ENCODE results near the gene KRT82.

The KRT82 gene

DNA sequence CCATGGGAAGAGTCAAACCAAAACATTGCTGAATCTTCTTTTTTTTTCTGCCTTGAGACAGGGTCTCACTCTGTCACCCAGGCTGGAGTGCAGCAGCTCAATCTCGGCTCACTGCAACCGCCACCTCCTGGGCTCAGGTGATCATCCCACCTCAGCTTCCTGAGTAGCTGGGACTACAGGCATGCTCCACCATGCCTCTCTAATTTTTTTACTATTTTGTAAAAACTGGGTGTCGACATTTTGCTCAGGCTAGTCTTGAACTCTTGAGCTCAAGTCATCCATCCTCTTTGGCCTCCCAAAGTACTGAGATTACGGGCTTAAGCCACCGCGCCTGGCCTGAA, 29.5 kb upstream of the KRT82 start:
- no peak for DNase-seq (ENCODE audit: low read depth in 3 of 3)

DNA sequence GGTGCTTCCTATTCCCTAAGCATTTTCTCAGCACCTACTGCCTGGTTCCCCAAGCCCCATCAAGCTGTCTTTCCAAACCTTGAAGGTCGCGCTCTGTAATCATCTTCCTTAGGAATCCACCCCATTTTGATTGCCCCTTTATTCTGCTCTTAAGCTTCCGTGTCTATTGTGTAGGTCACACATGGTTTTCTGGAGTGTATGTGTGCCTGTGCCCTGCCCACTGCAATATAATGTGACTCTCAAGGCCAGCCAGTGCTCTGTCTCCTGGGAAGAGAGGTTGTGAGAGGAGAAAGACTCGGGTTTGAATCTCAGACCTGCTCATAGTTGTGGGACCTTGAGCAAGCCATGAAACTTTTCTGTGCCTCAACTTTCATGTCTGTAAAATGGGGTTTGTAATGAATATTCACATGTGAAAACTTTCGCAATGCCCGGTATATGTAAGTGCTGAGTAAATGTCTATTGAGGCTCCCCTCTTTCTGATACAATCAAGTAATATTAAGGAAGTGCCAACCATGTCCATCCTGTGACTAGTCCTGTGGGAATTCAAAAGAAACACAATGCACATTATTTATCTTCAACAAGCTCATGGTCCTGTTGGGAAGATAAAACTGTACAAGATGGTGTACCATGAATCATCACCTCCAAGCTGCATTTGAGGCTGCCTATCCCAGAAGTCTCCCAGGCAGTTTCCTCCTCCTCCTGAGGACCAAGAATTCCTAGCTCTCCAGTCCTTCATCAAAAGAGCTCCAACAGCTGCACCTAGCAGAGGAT, 28.8 kb upstream of the KRT82 start:
- DNase-seq (ENCODE audit: low read depth in 3 of 3), result no peak

DNA sequence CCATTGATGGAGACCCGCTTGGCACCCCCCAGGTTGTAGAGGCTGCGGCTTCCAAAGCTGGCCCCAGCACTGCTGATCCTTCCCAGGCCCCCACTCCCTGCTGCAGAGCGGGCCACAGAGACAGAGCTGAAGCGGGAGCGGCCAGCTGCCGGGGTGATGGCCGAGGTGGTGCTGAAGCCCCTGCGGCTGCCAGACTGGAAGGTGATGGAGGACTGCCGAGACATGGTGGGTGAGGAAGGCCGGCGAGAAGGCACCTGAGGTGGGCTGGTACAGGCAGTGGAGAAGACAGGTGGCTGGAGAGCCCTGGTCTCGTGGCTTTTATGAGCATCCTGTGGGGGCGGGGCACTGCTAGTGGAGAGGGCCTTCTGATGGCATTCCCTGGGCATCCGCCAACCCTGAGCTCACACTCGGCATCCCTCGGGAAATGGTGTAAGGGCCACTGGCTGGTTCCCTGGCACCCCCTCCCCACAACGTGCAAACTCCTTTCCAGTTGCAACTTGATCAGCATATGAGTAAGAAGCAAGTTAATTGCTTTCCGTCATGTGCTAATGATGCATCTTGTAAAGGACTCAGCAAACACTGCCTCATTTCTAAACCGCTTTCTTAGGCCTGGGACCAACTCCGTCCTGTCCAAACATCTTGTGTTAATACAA, 28.1 kb upstream of the KRT82 start, which contains the start of gene KRT75:
Gene KRT75, minus strand, starts transcription at position 291 of the 653 bp plus-strand sequence. Its CDS starts 67 bp downstream, at position 224.
- no peak for DNase-seq (ENCODE audit: low read depth in 3 of 3)

DNA sequence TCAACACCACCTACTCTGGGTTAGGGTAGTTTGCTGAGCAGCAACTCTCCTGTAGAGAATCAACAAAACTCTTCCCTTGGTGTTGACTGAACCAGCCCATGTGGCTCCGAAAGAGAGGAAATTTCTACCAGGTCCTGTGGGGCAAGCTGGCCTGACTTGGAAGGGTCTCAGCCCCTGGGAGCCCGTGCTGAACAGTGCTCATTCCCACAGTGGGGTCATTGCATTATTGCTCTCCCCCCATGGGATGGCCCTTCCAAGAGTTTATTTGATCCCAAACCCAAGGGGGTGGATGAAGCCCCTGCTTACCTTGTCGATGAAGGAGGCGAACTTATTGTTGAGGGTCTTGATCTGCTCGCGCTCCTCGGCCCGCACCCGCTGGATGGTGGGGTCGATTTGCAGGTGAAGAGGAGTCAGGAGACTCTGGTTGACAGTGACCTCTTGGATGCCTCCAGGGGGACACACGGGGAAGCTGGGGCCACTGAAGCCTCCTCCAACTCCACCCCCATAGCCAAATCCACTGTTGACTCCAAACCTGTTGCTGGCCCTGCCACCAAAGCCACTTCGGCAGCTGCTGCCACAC, 27.5 kb upstream of the KRT82 start:
- DNase-seq (ENCODE audit: low read depth in 3 of 3), result no peak

DNA sequence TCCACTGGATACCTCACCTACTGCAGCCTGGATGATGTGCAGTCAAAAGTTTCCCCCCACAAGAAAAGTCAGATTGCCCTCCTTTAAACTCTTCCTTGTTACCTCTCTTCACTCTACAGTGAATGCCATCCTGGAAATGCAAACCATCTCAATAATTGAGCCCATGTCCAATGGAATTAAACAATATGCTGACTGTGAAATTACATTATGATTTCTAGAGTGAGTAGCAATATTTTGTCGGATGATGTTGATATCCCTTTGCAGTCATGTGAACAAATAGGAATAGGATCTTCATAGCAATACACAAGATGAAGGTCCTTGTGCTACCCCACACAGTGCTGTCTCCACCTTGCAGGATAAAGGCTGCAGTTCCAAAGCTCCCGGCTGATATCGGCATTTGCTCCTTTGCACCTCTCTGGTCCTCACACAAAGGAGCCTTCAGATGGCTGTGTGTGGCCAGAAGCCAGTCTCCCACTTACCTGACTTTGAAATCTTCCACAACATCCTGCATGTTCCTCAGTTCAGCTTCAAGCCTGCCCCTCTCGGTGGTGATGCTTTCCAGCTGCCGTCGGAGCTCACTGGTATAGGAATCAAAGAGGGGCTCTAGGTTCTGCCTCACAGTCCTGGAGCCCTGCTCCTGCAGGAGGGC, 26.5 kb upstream of the KRT82 start:
- DNase-seq (ENCODE audit: low read depth in 3 of 3), result no peak

DNA sequence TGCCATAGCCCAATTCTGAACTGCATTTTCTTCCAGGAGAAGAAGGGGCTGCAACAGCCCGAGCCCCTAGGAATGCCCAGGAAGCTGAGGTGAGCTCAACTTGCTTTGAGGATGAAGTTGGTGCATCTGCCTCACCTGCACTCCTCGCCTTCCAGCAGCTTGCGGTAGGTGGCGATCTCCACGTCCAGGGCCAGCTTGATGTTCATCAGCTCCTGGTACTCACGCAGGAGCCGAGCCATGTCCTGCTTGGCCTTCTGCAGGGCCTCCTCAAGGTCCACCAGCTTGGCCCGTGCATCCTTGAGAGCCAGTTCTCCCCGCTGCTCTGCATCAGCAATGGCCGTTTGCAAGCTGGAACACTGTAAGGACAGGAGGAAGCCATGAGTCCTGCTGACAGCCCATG, 22.0 kb upstream of the KRT82 start:
- no peak for DNase-seq (ENCODE audit: low read depth in 3 of 3)

DNA sequence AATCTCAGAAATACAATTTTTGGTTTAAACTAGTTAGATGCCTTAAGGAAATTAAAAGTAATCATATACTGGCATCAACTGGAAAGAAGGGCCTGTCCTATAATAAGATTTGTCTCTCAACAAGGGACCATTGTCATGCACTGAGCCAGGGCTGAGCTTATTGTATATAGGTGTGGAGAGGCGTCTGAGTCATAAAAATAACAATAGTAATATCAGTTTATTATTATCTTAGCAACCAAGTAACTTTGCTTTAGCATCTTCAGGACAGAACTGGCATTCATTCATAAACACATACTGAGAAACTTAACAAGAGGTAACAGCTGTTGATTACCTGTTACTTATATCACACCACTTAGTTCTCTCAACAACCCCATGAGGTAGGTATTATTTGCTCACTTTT, 20.9 kb upstream of the KRT82 start:
- DNase-seq (ENCODE audit: low read depth in 3 of 3), result no peak

DNA sequence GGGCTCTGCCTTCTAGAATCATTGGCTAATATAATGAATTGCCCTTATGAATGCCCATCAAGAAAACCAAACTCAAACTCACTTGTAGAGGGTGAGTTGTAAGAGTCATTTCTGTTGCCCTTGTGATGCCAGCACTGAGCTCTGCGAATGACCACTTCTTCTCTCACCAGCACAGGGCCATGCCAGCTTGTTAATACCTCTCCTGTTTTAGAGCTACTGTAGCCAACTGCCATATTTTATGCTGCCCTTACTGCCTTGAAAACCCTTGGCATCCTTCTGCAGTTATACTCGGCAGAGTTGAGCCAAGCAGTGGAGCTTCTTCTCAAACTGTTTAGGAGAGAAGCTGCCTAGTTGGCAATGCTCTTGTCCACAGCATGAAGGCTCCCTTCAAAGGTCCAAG, 19.9 kb upstream of the KRT82 start:
- no peak for DNase-seq (ENCODE audit: low read depth in 3 of 3)

DNA sequence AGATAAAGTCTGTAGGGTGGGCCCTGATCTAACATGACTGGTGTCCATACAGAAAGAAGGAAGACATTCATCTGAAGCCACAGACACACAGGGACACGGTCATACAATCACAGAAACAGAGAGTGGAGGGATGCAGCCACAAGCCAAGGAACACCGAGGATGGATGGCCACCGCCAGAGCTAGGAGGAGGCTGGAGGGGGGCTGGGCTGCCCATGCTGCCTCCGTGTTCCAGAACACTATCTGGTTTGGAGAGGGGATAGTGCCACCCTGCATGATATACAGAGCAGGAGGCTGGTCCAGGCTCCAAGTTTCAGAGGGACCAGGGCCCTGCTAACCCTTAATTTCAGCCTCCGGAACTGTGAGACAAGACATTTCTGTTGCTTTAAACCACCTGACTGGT, 19.3 kb upstream of the KRT82 start:
- no peak for DNase-seq (ENCODE audit: low read depth in 3 of 3)

DNA sequence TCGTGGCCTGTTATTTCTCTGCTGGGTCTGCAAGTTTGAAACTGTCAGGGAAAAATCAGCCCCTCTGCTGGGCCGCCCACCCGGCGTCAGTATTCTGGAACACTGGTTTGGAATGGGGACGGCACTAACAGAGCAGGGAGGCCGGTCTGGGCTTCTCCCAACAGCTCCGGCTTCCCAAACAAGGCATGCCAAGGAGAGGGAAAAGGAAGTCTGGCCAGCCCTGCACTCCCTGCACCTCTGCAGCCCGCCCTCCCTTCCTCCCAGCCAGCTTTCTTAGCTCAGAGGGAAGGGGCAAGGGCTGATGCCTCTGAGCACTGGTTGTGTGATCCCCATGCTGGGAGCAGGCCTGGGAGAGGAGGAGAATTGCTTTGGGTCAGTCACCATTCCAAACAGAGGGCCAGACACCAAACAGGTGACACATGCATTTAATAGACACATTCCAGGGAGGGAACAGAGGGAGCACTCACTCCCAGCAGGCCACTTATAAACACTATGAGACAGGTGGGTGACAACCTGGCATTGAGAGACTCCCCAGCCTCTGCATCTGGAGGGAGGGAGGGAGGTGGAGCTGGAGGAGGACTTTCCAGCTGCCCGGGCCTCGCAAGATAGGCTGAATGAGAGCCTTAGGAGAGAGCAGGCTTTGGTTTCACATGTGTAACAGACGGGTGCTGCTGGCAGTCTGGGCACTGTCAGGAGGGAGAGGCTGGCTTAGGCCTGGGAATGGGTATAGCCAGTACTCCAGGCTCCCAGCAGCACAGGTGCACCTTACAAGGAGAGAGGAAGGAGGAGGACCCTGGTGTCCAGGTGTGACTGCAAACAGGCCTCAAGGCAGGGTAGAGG, 17.7 kb upstream of the KRT82 start:
- no peak for DNase-seq (ENCODE audit: low read depth in 3 of 3)

DNA sequence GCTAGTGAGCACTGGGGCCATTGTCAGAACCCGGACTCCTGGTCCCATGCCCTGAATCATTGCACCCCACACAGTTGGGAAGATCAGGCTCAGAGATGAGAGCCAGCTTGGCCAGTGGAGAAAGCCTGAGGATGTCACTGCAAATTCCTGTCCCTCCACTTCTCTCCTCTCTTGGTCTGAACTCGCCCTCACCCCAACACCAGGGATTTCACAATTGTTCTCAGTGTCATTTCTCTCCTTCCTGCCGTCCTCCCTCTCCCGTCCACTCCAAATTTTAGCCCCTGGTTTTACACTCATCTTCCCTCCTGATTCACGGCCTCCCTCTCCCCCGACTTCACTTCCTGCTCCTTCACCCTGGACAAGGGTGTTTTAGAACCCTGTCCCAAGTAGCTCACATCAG, 16.9 kb upstream of the KRT82 start:
- DNase-seq (ENCODE audit: low read depth in 3 of 3), result no peak

DNA sequence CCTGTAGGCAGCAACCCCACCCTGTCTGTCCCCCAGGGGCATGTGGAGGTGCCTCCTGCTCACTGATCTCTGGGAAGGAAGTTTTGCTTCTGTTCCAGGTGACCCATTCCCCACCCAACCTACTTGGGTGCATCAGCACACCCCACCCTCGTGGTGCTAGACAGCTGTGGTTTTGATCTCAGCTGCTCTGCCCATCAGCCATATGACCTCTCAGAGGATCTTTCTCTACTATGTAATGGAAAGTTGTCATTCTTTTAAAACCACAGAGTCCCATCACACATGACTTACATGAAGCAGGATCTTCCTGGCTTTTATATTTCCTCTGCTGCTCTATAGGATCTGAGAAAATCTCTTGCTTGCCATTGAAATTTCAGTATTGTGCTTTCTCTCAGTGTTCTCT, 13.5 kb upstream of the KRT82 start:
- no peak for DNase-seq (ENCODE audit: low read depth in 3 of 3)

DNA sequence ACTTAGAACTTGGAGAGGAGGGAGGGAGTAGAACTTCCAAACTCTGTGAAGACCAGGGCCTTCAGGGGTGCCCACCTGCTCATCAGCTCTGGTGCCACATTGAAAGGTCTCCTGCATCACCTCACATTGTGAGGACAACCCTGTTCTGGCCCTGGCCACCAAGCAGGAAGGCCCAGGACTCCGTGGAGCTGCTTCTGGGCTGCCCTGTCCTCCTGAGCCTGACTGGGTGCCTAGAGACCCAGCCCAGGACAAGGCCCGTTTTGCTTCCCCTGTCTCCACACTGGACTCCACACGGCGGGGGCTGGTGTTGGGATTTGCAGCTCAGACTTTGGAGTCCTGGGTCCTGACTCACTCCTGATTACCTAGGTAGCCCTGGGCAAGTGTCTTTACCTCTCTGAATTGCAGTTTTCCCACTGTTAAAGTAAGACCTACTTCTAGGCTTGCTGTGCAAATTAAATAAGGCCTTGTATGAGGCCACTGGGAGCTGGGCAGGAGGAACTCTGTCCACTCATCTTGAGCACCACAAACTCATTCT, 12.5 kb upstream of the KRT82 start:
- DNase-seq (ENCODE audit: low read depth in 3 of 3), result no peak

DNA sequence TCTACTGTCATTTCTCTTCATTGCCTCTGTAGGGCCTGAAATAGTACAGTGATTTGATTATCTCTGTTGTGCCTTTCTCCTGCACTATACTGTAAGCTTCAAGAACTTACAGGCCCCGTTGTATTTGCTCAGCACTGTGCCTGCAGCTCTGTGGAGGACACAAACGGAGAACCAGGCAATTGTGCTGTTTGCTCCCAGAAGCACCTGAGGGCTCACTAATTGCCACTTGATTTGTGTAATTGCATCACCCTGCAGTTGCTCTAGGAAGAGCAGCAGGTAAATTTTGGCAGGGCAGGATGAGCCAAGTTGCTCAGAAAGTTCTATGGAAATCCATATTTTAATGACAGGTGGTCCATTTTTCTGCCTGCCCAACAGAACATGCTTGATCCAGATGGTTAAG, 11.6 kb upstream of the KRT82 start:
- no peak for DNase-seq (ENCODE audit: low read depth in 3 of 3)

DNA sequence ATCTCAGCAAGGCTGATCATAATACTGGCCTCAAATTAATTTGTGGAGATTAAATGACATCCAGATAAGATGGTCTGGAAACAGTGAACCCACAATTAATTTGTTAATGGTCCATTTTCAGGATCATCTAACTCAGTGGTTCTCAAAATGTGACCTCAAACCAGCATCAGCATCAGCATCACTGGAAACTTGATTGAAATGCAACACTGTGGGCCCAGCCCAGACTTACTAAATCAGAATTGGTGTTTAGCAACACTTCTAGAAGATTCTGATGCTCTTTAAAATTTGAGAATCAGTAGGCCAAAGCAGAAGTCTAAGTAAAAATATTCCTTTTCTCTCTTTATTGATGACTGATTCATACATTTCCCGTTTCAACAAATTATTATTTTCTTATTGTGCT, 10.7 kb upstream of the KRT82 start:
- DNase-seq (ENCODE audit: low read depth in 3 of 3), result no peak

DNA sequence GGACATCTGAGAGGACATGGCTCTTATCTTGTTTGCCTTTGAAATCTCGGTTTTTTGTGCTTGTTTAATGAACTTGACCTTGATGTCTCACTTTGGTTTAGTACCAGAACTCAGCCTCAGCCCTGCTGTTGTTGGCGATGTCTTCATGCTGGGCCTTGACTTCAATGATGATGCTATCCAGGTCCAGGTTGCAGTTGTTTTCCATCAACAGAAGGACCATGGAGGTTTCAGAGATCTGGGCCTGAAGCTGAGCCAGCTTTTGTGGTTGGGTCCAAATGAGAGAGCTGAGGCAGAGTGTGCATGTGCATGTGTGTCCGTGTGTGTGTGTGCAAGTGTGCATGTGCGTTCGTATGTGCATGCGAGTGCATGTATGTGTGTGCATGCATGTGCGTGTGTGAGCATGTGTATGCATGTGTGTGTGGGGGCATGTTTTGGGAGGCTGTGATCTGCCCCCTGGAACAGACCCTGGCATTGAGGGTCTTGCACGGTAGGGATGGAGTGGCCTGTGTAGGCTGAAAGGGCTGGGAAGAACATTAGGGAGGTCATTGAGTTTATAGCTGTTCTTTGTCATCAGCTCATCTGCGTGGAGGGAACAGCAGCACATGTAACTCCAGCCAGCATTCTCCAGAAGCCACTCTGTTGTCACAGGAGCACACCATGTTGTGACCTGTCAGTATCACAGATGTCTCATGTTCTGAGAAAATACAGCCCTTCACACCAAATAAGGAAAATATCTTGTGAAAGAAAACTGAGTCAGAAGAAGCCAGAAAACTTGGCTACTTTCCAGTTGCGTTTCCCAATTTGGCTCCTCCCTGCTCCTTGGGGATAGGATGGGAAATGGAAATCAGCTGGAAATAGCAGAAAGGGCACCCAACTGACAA, 10.0 kb upstream of the KRT82 start:
- no peak for DNase-seq (ENCODE audit: low read depth in 3 of 3)

DNA sequence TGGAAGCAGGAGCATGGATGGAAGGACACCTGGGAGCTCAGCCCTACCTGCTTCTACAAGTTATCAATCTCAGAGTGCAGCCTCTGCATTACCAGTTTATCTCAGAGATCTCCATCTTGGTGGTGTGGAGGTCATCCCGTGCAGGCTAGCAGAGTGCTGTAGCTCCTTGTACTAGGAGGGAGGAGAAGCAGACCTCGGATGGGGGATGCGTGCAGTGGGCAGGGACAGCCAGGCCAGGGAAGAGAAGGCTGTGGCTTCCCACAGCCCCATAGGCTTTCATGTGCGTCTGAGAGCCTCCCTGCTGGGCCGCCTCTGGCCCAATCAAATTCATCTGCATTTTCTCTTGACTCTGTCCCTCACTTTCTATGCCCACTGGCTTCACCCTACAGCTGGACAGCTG, 8.8 kb upstream of the KRT82 start:
- no peak for DNase-seq (ENCODE audit: low read depth in 3 of 3)

DNA sequence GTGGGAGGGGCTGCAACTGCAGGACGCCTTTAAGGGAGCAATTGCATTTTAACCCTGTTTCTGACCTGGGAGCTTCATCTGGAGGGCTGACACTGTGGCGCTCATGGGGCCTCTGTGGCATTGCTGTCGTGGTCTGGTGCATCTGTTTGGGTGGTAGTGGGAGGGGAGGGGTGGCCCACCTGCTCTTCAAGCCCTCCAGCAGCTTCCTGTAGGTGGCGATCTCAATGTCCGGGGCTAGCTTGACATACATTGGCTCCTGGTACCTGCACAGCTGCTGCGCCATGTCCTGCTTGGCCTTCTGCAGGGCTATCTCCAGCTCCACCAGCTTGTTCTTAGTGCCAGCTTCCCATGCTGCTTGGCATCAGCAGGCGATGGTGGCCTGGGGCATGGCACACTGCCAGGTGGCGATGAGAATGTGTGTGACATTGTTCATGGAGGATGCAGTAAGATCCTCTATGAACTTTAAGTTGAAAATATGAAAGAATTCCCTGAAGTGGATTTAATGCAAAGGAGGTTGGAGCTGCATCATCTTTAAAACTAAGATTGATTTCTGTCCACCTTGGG, 7.7 kb upstream of the KRT82 start:
- no peak for DNase-seq (ENCODE audit: low read depth in 3 of 3)

DNA sequence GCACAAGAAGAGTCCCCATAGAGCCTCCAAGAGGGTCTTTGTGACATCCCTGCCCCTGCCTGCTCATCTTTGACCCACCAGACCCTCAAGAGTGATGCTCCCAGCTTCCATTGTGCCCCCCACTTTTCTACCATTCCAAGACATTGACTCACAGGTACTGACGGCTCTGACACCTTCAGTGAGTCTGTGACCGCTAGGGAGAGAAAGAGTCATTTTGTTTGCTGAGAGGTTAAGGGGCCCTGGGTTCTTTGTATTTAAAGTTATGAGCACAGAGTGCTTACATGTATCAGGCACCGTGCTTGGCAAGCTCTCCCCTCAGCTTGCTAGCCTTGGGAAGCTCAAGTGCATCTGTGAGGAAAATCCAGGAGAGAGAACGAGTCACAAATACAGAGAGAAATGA, 7.1 kb upstream of the KRT82 start:
- no peak for DNase-seq (ENCODE audit: low read depth in 3 of 3)

DNA sequence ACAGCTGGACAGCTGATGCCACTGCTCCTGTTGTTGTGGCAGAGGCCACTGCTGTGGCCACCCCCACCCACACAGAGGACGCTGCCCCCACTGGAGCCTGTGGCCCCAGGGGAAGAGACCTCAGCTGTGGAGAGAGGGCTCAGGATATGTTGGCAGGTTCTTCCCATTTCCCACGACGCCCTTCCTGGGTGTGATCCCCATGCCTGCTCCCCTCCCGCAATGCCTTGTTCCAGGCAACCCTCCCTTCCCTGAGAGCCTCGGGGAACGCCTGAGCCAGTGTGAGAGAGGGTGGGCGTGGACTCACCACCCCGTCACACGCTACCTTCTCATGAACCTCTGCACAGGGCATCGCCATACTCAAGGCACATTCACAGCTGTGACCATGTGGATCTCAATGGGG, 5.7 kb upstream of the KRT82 start:
- DNase-seq (ENCODE audit: low read depth in 3 of 3), result no peak
